Measurements from ENCODE around the gene VSIG4. TPM values are rescaled to one million over a fixed set of nuclear protein-coding genes. Genes with fewer than 3 reads are reported as not detected.

The VSIG4 gene
- total and polyA plus RNA-seq, 2 donors from 2014 or later, result 15.9 to 80.0 TPM

GRCh38 chrX:66020631-66021334, 19.1 kb downstream of the VSIG4 start:
- Histone ChIP-seq H3K9me3 (ENCODE audit: control insufficient read depth in 2 of 3, insufficient read depth in 1 of 3, low read length in 3 of 3) (no peaks in the 10 kb centered on the region), H3K27me3 (ENCODE audit: control insufficient read depth, insufficient read depth, low read length) (no peaks in the 10 kb centered on the region), H3K4me1 (ENCODE audit: control insufficient read depth in 2 of 3, insufficient read depth in 2 of 3, low read depth in 1 of 3, low read length in 3 of 3) (no peaks in the 10 kb centered on the region), H3K36me3 (ENCODE audit: control insufficient read depth in 2 of 3, insufficient read depth in 3 of 3, low read length in 3 of 3) (no peaks in the 10 kb centered on the region), H3K9ac (ENCODE audit: low read length in 3 of 3) (no peak overlapping the region), H3K27ac (ENCODE audit: low read depth in 2 of 2, low read length in 2 of 2) (no peak overlapping the region), H3K4me3 (ENCODE audit: low read length in 3 of 3) (no peak overlapping the region)
- FAIRE-seq (no peak), DNase-seq (no peak)
- TF ChIP-seq CTCF (IDR thresholded peaks at IDR 0.05; ENCODE audit: borderline replicate concordance, extremely low read depth, insufficient read depth), result no peak
- intact Hi-C loops (cut with DNase I), result no loop called here

GRCh38 chrX:66019974-66020373, 19.9 kb downstream of the VSIG4 start:
- no peak overlapping the region for H3K9ac ChIP-seq (ENCODE audit: low read length in 3 of 3)
- intact Hi-C loops (cut with DNase I), result no loop called here
- TF ChIP-seq CTCF (IDR thresholded peaks at IDR 0.05; ENCODE audit: borderline replicate concordance, extremely low read depth, insufficient read depth), result no peak
- H3K27ac ChIP-seq (ENCODE audit: low read depth in 2 of 2, low read length in 2 of 2), result no peak overlapping the region
- H3K36me3 ChIP-seq (ENCODE audit: control insufficient read depth in 2 of 3, insufficient read depth in 3 of 3, low read length in 3 of 3), result no peaks in the 10 kb centered on the region
- DNase-seq (no peak), FAIRE-seq (no peak)
- H3K4me1 ChIP-seq (ENCODE audit: control insufficient read depth in 2 of 3, insufficient read depth in 2 of 3, low read depth in 1 of 3, low read length in 3 of 3), result no peaks in the 10 kb centered on the region
- no peaks in the 10 kb centered on the region for H3K9me3 ChIP-seq (ENCODE audit: control insufficient read depth in 2 of 3, insufficient read depth in 1 of 3, low read length in 3 of 3)
- H3K4me3 ChIP-seq (ENCODE audit: low read length in 3 of 3), result no peak overlapping the region
- H3K27me3 ChIP-seq (ENCODE audit: control insufficient read depth, insufficient read depth, low read length), result no peaks in the 10 kb centered on the region

- H3K4me3 ChIP-seq (ENCODE audit: low read length in 3 of 3), result no peak overlapping the region
- FAIRE-seq, result no peak
- no peak for TF ChIP-seq CTCF (IDR thresholded peaks at IDR 0.05; ENCODE audit: borderline replicate concordance, extremely low read depth, insufficient read depth)
Observed at GRCh38 chrX:66019310-66019652, 20.6 kb downstream of the VSIG4 start.

More at GRCh38 chrX:66019310-66019652, 20.6 kb downstream of the VSIG4 start:
- no peaks in the 10 kb centered on the region for H3K36me3 ChIP-seq (ENCODE audit: control insufficient read depth in 2 of 3, insufficient read depth in 3 of 3, low read length in 3 of 3)
- H3K9me3 ChIP-seq (ENCODE audit: control insufficient read depth in 2 of 3, insufficient read depth in 1 of 3, low read length in 3 of 3), result no peaks in the 10 kb centered on the region
- H3K4me1 ChIP-seq (ENCODE audit: control insufficient read depth in 2 of 3, insufficient read depth in 2 of 3, low read depth in 1 of 3, low read length in 3 of 3), result no peaks in the 10 kb centered on the region
- no peaks in the 10 kb centered on the region for H3K27me3 ChIP-seq (ENCODE audit: control insufficient read depth, insufficient read depth, low read length)
- no peak overlapping the region for H3K27ac ChIP-seq (ENCODE audit: low read depth in 2 of 2, low read length in 2 of 2)
- intact Hi-C loops (cut with DNase I), result no loop called here
- H3K9ac ChIP-seq (ENCODE audit: low read length in 3 of 3), result no peak overlapping the region
- DNase-seq, result no peak
